HCT116 (cell line): Measurements from ENCODE around the gene RIT2.

Source experiments
- CBX3 ChIP-seq: IDR thresholded peaks from 2 replicates; pipeline ENCODE4 v1.6.1; 2012; ENCODE audit warnings: low read depth
- CEBPB ChIP-seq: IDR thresholded peaks from 2 replicates; pipeline ENCODE4 v1.6.1; 2012; ENCODE audit warnings: low read depth
- CTCF ChIP-seq, 3 experiments: fragments of 200-600 bp in 1 of 3; sonication (generic) in 1 of 3; IDR thresholded peaks in 2 of 3; conservative IDR thresholded peaks in 1 of 3; 2 replicates each; pipeline ENCODE4 v1.5.1; 2012 to 2017; ENCODE audit warnings: low read depth in 2 of 3, low read length in 2 of 3, antibody characterized with exemption in 1 of 3, borderline replicate concordance in 1 of 3, control low read depth in 1 of 3, mild to moderate bottlenecking in 1 of 3, mixed read lengths in 1 of 3, mixed run types in 1 of 3, moderate library complexity in 1 of 3; ENCODE audit not compliant: insufficient read depth in 1 of 3
- EZH2 ChIP-seq: fragments of 200-600 bp; sonication (generic); IDR thresholded peaks from 2 replicates; pipeline ENCODE4 v1.6.1; 2017; ENCODE audit warnings: antibody characterized with exemption, mixed run types
- EZH2phosphoT487 ChIP-seq: fragments of 200-600 bp; IDR thresholded peaks from 2 replicates; pipeline ENCODE4 v1.6.1; 2018; ENCODE audit warnings: antibody characterized with exemption, borderline replicate concordance
- FOSL1 ChIP-seq: IDR thresholded peaks from 2 replicates; pipeline ENCODE4 v1.6.1; 2012; ENCODE audit warnings: low read depth
- MAX ChIP-seq: IDR thresholded peaks from 2 replicates; pipeline ENCODE4 v1.6.1; 2012
- POLR2A ChIP-seq: IDR thresholded peaks from 2 replicates; pipeline ENCODE4 v1.7.0; 2011; ENCODE audit warnings: borderline replicate concordance; ENCODE audit not compliant: insufficient read depth, insufficient read length; ENCODE audit errors: extremely low read depth
- RAD21 ChIP-seq: IDR thresholded peaks from 2 replicates; pipeline ENCODE4 v1.6.1; 2012; ENCODE audit warnings: low read depth, mild to moderate bottlenecking
- SIN3A ChIP-seq: IDR thresholded peaks from 2 replicates; pipeline ENCODE4 v1.6.1; 2012; ENCODE audit warnings: low read depth
- SP1 ChIP-seq: IDR thresholded peaks from 2 replicates; pipeline ENCODE4 v1.6.1; 2012; ENCODE audit warnings: low read depth
- TCF7L2 ChIP-seq: IDR thresholded peaks from 2 replicates; pipeline ENCODE4 v1.7.0; 2011; ENCODE audit warnings: borderline replicate concordance, inconsistent platforms; ENCODE audit not compliant: insufficient read depth, insufficient read length; ENCODE audit errors: extremely low read depth

- TF ChIP-seq TCF7L2 = no peak
- TF ChIP-seq CEBPB = no peak
- TF ChIP-seq FOSL1 = no peak
- no peak for TF ChIP-seq EZH2
- no peak for TF ChIP-seq CTCF (IDR thresholded peaks at IDR 0.05 in 2 of 3, conservative IDR thresholded peaks at IDR 0.05 in 1 of 3; ENCODE audit: borderline replicate concordance in 1 of 3, insufficient read depth in 1 of 3, low read depth in 2 of 3, low read length in 2 of 3)
- TF ChIP-seq CBX3 = no peak
- no peak for TF ChIP-seq EZH2phosphoT487
- no peak for TF ChIP-seq RAD21
- TF ChIP-seq POLR2A = no peak
- TF ChIP-seq SIN3A = no peak
- no peak for TF ChIP-seq SP1
- no peak for TF ChIP-seq MAX
These were observed 185.6 kb downstream of the RIT2 start for GRCh38 chr18:42929857-42930256.
